Right renal pelvis (tissue), 4 donors: Measurements from ENCODE around the gene MPV17L. TPM values are rescaled to one million over a fixed set of nuclear protein-coding genes. Genes with fewer than 3 reads are reported as not detected.
"Not testable (repeated sequence)": the region's sequence is repeated elsewhere in the genome, so short reads cannot be mapped to it uniquely, and the experiment has no call there.

Source experiments
- DNase-seq, 4 donors: peaks; one replicate each; pipeline ENCODE4 v3.0.0-alpha.2; 2013; ENCODE audit warnings: low read depth in 4 of 4, low spot score in 3 of 4, missing footprints in 1 of 4
- polyA plus RNA-seq, 4 donors: library from polyadenylated mRNA; unstranded; fragments of 120-200 nt; gene quantifications; one replicate each; pipeline ENCODE4 v1.2.1, GENCODE V29; 2013; ENCODE audit not compliant: insufficient read length in 4 of 4

The MPV17L gene
- polyA plus RNA-seq, 4 donors = 8.7 to 10.8 (median 9.4) TPM

- DNase-seq = no peak
Observed at GRCh38 chr16:15450624-15451023, 55.1 kb downstream of the MPV17L start.

GRCh38 chr16:15451098-15451731, 55.7 kb downstream of the MPV17L start:
- DNase-seq = no peak

- no peak for DNase-seq
Observed at GRCh38 chr16:15452246-15452855, 56.8 kb downstream of the MPV17L start.

DNA sequence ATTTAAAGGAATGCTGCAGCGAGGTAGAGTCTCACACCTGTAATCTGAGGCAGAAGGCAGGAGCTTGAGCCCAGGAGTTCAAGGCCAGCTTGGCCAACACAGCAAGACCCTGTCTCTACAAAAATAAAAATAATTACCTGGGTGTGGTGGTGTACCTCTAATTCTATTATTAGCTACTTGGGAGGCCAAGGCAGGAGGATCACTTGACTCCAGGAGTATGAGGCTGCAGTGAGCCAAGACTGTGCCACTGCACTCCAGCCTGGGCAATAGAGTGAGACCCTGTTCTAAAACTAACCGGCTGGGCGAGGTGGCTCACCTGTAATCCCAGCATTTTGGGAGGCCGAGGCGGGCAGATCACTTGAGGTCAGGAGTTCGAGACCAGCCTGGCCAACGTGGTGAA, 57.7 kb downstream of the MPV17L start:
- DNase-seq = not testable (repeated sequence)

GRCh38 chr16:15454933-15455332, 59.4 kb downstream of the MPV17L start:
- not testable (repeated sequence) for DNase-seq

- DNase-seq = no peak
Observed at GRCh38 chr16:15457400-15457799, 61.8 kb downstream of the MPV17L start.

- DNase-seq = no peak
Observed at GRCh38 chr16:15457958-15458357, 62.4 kb downstream of the MPV17L start.

- no peak for DNase-seq
Observed at GRCh38 chr16:15459791-15460190, 64.2 kb downstream of the MPV17L start.

DNA sequence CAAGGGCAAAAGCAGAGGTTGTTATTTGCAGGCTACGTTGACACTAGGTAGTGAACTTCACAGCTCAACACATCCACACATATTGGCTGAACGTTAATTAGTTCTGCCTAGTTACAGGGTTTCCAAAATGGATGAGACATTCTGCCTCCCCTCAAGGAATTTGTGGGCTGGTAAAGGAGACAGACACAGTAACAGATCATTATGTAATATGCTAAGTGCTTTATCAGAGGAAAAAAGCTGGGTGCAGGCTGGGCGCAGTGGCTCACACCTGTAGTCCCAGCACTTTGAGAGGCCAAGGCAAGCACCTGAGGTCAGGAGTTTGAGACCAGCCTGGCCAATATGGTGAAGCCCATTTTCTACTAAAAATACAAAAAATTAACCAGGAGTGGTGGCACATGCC, 65.0 kb downstream of the MPV17L start:
- DNase-seq = no peak

DNA sequence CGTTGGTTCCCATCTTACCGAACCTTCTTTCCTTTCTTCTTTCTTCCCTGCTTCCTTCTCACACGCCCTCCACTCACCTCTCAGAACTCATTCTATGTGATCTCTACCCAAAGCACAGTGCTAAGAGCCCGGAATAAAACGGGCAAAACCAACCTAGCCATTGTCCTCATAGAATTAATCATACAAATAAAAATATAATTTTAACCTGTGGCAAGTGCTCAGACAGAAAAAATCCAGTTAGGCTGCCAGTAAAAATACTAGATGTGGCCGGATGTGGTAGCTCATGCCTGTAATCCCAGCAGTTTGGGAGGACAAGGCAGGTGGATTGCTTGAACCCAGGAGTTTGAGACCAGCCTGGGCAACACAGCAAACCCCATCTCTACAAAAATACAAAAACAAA, 65.8 kb downstream of the MPV17L start:
- DNase-seq = no peak

Other genes starting within 250 kb of the MPV17L start
- gene NPIPA5, start 17.5 kb upstream of the MPV17L start, polyA plus RNA-seq = 10 to 100 TPM in 2 of 4 donors, 1 to 10 TPM in 2; 1.8 to 35.5 (median 16.5) TPM
- gene BMERB1, start 38.8 kb downstream of the MPV17L start, polyA plus RNA-seq = 10 to 100 TPM; 40.0 to 44.3 (median 42.8) TPM
- gene MARF1, start 247.4 kb downstream of the MPV17L start, polyA plus RNA-seq = 10 to 100 TPM; 45.5 to 64.0 (median 56.0) TPM